WI38 (cell line): ENCODE results near the gene TMEM242.

ENCODE experiments used
- H3K4me3 ChIP-seq: 2 replicates; pipeline ENCODE4 v1.5.1; 2011; ENCODE audit warnings: low read depth, mild to moderate bottlenecking, control low read depth, low read length
- CTCF ChIP-seq: IDR thresholded peaks from 2 replicates; pipeline ENCODE4 v1.5.1; 2012; ENCODE audit warnings: low read depth, mild to moderate bottlenecking, control low read depth, low read length

Gene TMEM242

GRCh38 chr6:157271441-157271840, 51.9 kb downstream of the TMEM242 start:
- no peak overlapping the region for H3K4me3 ChIP-seq
- no peak for TF ChIP-seq CTCF

- no peak overlapping the region for H3K4me3 ChIP-seq
- TF ChIP-seq CTCF, result no peak
Measured at GRCh38 chr6:157270916-157271315, 52.4 kb downstream of the TMEM242 start.

- no peak for TF ChIP-seq CTCF
- no peak overlapping the region for H3K4me3 ChIP-seq
Measured at GRCh38 chr6:157270308-157270707, 53.0 kb downstream of the TMEM242 start.

- no peak overlapping the region for H3K4me3 ChIP-seq
- no peak for TF ChIP-seq CTCF
Measured at GRCh38 chr6:157269261-157269794, 54.0 kb downstream of the TMEM242 start.

- no peak for TF ChIP-seq CTCF
- no peak overlapping the region for H3K4me3 ChIP-seq
Measured at GRCh38 chr6:157268835-157269234, 54.5 kb downstream of the TMEM242 start.

GRCh38 chr6:157268396-157268795, 54.9 kb downstream of the TMEM242 start:
- no peak overlapping the region for H3K4me3 ChIP-seq
- TF ChIP-seq CTCF, result no peak

- TF ChIP-seq CTCF, result no peak
- no peak overlapping the region for H3K4me3 ChIP-seq
Measured at GRCh38 chr6:157267654-157268053, 55.7 kb downstream of the TMEM242 start.
